ENCODE results near the gene ALG10B. TPM values are rescaled to one million over a fixed set of nuclear protein-coding genes. Genes with fewer than 3 reads are reported as not detected.
"Not testable (repeated sequence)": the region's sequence is repeated elsewhere in the genome, so short reads cannot be mapped to it uniquely, and the experiment has no call there.

ALG10B gene
- total RNA-seq, 1 donor from 2014 or later = 6.3 TPM

GRCh38 chr12:38350342-38351174, 34.0 kb downstream of the ALG10B start:
- H3K4me3 Mint-ChIP-seq (ENCODE audit: unreplicated experiment) = no peak overlapping the region
- TF ChIP-seq CTCF (IDR thresholded peaks at IDR 0.05; ENCODE audit: partially characterized antibody, unreplicated experiment) = no peak
- H3K9me3 Mint-ChIP-seq (ENCODE audit: unreplicated experiment) = peaks cover 2% of the 10 kb centered on the region
- H3K36me3 Mint-ChIP-seq (ENCODE audit: unreplicated experiment) = no peaks in the 10 kb centered on the region
- no peaks in the 10 kb centered on the region for H3K4me1 Mint-ChIP-seq (ENCODE audit: low read depth, unreplicated experiment)
- peak overlapping the region; percentile 15 for H3K27ac Mint-ChIP-seq (ENCODE audit: unreplicated experiment)
- H3K27me3 Mint-ChIP-seq (ENCODE audit: unreplicated experiment) = no peaks in the 10 kb centered on the region
- DNase-seq = no peak

GRCh38 chr12:38351175-38351508, 34.6 kb downstream of the ALG10B start:
- H3K27ac Mint-ChIP-seq (ENCODE audit: unreplicated experiment); H3K4me1 Mint-ChIP-seq (ENCODE audit: low read depth, unreplicated experiment); H3K27me3 Mint-ChIP-seq (ENCODE audit: unreplicated experiment); H3K4me3 Mint-ChIP-seq (ENCODE audit: unreplicated experiment); DNase-seq; H3K9me3 Mint-ChIP-seq (ENCODE audit: unreplicated experiment); H3K36me3 Mint-ChIP-seq (ENCODE audit: unreplicated experiment): not testable (repeated sequence)

- H3K9me3 Mint-ChIP-seq (ENCODE audit: unreplicated experiment) = no peaks in the 10 kb centered on the region
- TF ChIP-seq CTCF (IDR thresholded peaks at IDR 0.05; ENCODE audit: partially characterized antibody, unreplicated experiment) = no peak
- H3K36me3 Mint-ChIP-seq (ENCODE audit: unreplicated experiment) = no peaks in the 10 kb centered on the region
- no peak overlapping the region for H3K4me3 Mint-ChIP-seq (ENCODE audit: unreplicated experiment)
- no peaks in the 10 kb centered on the region for H3K4me1 Mint-ChIP-seq (ENCODE audit: low read depth, unreplicated experiment)
- no peaks in the 10 kb centered on the region for H3K27me3 Mint-ChIP-seq (ENCODE audit: unreplicated experiment)
- no peak overlapping the region for H3K27ac Mint-ChIP-seq (ENCODE audit: unreplicated experiment)
- DNase-seq = no peak
Measured at GRCh38 chr12:38367506-38367905, 50.9 kb downstream of the ALG10B start.

- no peak for TF ChIP-seq CTCF (IDR thresholded peaks at IDR 0.05; ENCODE audit: partially characterized antibody, unreplicated experiment)
- no peak overlapping the region for H3K27ac Mint-ChIP-seq (ENCODE audit: unreplicated experiment)
Measured at GRCh38 chr12:38370311-38370710, 53.7 kb downstream of the ALG10B start.

GRCh38 chr12:38373784-38374183, 57.2 kb downstream of the ALG10B start:
- H3K27me3 Mint-ChIP-seq (ENCODE audit: unreplicated experiment) = no peaks in the 10 kb centered on the region
- H3K4me1 Mint-ChIP-seq (ENCODE audit: low read depth, unreplicated experiment) = no peaks in the 10 kb centered on the region
- TF ChIP-seq CTCF (IDR thresholded peaks at IDR 0.05; ENCODE audit: partially characterized antibody, unreplicated experiment) = no peak
- H3K36me3 Mint-ChIP-seq (ENCODE audit: unreplicated experiment) = no peaks in the 10 kb centered on the region
- no peak for DNase-seq
- H3K9me3 Mint-ChIP-seq (ENCODE audit: unreplicated experiment) = no peaks in the 10 kb centered on the region
- H3K27ac Mint-ChIP-seq (ENCODE audit: unreplicated experiment) = no peak overlapping the region
- no peak overlapping the region for H3K4me3 Mint-ChIP-seq (ENCODE audit: unreplicated experiment)

More at GRCh38 chr12:38370311-38370710, 53.7 kb downstream of the ALG10B start:
- no peak for DNase-seq
- H3K4me3 Mint-ChIP-seq (ENCODE audit: unreplicated experiment) = no peak overlapping the region
- H3K36me3 Mint-ChIP-seq (ENCODE audit: unreplicated experiment) = no peaks in the 10 kb centered on the region
- no peaks in the 10 kb centered on the region for H3K27me3 Mint-ChIP-seq (ENCODE audit: unreplicated experiment)
- no peaks in the 10 kb centered on the region for H3K9me3 Mint-ChIP-seq (ENCODE audit: unreplicated experiment)
- no peaks in the 10 kb centered on the region for H3K4me1 Mint-ChIP-seq (ENCODE audit: low read depth, unreplicated experiment)
